GM12875 (cell line): ENCODE data around the gene PPIF.

Experiments used
- H3K4me3 ChIP-seq: one replicate; pipeline ENCODE4 v1.5.1; 2011; ENCODE audit warnings: low read depth, low read length, control low read depth
- TF ChIP-seq, protein P1 (sequence below): IDR thresholded peaks from 2 replicates; pipeline ENCODE4 v1.5.1; 2011; ENCODE audit warnings: low read depth, mild to moderate bottlenecking, control low read depth, inconsistent platforms, low read length, moderate library complexity, borderline replicate concordance; ENCODE audit not compliant: insufficient read depth

Gene PPIF

DNA sequence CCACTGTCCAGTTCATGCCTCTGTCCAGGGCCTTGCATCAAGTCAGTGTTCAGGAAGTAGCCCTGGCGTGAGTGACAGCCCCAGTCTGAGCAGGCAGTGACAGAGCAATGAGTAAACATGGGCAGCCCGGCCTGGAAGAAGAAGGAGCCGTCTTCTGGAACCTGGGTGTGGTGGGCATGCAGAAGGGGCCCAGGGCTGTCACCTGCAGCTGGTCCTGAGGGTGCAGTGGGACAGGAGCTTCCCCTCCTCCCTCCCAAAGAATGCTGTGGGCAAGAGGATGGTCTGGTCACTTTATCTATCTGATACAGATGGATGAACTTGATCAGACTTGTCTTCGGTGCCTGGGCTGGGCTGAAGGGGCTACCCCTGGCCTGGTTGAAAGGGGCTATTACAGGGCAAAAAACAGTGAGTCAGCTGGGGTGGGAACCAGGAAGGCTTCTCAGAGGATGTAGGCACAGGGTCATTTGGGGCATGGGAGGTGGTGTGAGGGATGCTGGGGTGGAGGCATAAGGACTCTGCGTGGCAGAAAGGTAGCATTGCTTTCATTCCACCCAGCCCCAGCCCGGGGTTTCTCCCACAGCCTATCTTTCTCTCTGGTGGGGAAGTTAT lies 42.7 kb upstream of the PPIF start:
- TF ChIP-seq, protein P1, sequence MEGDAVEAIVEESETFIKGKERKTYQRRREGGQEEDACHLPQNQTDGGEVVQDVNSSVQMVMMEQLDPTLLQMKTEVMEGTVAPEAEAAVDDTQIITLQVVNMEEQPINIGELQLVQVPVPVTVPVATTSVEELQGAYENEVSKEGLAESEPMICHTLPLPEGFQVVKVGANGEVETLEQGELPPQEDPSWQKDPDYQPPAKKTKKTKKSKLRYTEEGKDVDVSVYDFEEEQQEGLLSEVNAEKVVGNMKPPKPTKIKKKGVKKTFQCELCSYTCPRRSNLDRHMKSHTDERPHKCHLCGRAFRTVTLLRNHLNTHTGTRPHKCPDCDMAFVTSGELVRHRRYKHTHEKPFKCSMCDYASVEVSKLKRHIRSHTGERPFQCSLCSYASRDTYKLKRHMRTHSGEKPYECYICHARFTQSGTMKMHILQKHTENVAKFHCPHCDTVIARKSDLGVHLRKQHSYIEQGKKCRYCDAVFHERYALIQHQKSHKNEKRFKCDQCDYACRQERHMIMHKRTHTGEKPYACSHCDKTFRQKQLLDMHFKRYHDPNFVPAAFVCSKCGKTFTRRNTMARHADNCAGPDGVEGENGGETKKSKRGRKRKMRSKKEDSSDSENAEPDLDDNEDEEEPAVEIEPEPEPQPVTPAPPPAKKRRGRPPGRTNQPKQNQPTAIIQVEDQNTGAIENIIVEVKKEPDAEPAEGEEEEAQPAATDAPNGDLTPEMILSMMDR: no peak
- H3K4me3 ChIP-seq: no peak overlapping the region

DNA sequence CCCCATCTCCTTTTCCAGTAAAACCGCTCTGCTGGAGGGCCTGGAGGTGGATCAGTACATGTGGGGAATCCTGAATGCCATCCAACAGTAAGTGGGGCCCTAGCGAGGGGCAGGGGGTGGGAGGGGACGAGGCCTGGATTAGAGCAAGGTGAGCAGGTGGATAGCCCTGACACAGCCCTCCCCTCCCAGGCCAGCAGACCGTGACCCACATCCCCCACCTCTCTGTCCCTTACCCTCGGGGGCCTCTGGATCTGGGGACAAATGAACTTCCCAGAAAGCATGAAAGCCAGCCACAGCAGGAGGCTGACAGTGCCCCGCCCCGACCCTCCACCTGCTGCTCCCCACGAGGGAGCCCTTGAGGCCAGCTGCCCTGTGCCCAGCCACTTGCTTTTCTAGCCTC lies 41.8 kb upstream of the PPIF start:
- TF ChIP-seq, protein P1: no peak
- H3K4me3 ChIP-seq: no peak overlapping the region

DNA sequence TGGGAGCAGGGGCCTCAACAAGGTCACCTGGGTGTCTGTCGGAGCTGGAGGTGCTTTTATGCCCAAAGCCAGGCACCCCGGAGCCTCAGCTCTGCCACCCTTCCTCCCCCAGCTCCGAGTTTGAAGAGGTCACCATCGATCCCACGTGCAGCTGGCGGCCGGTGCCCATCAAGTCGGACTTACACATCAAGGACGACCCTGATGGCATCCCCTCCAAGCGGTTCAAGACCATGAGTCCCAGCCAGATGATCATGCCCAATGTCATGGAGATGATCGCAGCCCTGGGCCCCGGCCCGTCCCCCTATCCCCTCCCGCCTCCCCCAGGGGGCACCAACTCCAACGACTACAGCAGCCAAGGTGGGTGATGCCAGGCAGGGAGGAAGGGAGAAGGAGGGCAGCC lies 41.3 kb upstream of the PPIF start:
- TF ChIP-seq, protein P1: no peak
- no peak overlapping the region for H3K4me3 ChIP-seq

DNA sequence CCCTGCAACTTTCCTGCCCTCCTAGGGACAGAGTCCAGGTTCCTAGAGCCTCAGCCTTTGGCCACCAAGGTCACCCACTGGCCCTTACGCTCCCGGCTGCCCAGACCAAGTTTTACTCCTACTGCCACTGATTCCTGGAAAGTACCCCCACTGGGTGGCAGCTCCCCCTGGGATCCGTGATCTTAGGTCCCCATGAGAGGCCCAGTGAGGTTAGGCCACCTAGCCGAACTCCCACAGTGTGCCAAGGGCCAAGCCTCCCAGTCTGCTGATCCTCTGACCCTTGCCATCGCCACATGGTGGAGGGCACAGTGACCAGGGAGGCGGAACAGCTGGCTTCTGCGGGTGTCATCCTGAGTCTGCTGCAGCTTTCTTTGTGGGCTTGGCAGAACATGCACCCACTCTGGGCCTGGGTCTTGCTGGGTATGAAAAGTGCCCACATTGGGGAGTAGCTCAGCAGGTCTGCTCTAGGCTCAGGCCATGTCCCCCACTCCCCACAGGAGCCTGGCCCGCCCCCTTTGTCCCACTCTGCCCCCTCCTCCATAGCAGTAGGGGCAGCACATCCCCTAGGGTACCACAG lies 40.5 kb upstream of the PPIF start:
- no peak overlapping the region for H3K4me3 ChIP-seq
- TF ChIP-seq, protein P1: no peak

DNA sequence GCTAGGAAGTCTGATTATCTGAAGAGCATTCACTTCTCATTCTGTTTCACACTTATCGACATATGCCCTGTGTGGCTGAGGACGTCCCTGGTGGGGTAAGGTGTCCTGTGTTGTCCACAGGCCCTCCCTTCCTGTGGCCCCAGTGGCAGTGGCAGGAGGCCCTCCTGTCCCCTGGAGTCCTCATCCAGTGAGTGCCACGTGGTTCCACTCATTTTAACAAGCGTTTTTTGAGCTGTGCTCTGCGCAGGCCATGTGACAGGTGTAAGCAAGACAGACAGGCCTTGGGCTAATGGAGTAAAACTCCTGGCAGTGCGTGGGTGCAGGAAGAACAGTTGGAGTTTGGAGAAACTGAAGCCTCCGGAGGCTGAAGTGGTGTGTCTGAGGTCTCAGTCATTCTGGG lies 39.3 kb upstream of the PPIF start:
- H3K4me3 ChIP-seq: no peak overlapping the region
- TF ChIP-seq, protein P1: no peak

DNA sequence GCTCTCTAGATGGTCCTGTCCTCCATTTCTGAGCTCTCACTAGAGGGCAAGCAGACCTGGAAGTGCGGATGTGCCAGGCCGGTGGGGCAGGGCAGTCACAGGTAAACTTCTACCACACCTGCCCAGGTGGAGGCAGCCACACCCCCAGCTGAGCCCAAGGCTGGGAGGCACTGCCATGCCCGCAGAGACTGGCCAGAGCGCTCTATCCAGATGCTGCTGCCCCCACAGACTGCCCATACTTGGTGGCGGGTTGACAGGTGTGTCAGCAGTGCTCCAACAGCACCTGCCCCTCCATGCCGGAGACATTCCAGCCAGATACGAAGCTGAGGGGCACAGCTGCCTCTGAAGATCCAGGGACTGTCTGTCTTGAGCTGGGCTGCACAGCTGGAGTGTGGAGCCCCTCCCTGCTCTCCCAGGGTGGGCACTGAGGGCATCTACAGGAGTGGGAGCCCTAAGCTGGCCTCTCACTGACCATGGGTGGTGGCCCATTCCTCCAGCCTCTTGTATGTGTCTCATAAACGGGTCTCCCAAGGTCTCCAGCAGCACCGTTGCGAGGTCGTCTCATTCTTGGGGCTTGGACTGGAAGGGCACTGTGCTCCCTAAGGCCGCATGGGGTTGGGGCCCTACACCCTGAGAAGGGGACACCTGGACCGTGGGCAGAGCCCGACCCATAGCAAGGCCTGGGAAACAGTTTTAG lies 38.2 kb upstream of the PPIF start:
- TF ChIP-seq, protein P1: no peak
- H3K4me3 ChIP-seq: no peak overlapping the region
